ENCODE data around the gene KRTAP10-10.
"Not testable (repeated sequence)": the region's sequence is repeated elsewhere in the genome, so short reads cannot be mapped to it uniquely, and the experiment has no call there.

Gene KRTAP10-10

DNA sequence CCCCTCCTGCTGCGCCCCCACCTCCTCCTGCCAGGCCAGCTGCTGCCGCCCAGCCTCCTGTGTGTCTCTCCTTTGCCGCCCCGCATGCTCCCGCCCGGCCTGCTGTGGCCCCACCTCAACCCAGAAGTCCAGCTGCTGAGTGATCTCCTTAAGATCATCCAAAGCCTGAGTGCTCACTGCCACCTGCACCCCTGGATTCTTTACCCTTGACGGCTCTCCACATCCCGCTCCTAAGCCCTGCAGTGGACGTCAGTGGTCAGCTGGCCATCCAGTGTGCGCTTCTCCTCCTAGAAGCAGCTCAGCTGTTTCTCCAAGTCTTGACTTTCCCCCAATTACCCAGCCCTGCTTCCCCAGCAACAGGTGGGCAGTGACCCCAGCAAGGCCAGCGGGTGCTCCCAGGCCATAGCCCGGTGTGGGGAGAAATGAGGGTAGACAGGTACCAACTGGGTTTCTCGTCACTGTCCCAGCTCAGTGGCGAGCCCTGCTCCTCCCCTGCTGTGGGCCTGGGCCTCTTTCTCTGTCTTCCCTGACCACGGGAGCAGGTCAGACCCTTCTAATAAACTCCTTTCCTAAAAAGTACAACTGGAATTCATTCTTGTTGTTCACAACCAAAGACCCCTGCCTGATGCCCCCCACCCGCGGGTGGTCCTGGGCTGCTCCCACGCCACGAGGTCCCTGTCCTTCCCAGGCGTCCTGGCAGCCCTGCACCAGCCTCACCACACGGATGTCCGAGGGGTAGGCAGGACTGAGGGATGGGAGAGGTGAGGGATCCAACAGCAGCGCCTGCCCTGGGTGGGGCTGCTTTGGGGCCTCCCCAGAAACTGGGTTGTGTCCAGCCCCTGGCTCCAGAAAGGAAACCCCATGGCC is 35.3 kb upstream of the KRTAP10-10 start:
- no peak for DNase-seq (ENCODE audit: low read depth in 2 of 3, low spot score in 1 of 3)

DNA sequence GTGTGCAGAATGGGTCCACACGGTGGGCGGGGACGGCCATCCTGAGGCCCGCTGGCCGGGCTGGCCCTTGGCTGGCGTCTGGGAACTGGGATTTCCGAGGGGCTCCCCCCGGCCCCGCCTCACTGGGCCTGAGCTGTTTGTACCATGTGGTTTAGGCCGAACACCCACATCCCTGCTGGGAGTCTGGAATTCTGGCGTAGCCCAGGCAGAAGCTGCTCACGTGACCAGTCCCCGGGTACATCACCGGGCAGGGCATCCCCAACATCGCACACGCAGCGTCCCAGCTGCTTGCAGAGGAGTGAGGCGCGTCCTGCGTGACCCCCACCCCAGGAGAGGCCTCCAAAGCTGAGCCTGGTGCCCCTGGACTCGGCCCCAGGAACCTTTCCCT is 34.7 kb upstream of the KRTAP10-10 start:
- DNase-seq (ENCODE audit: low read depth in 2 of 3, low spot score in 1 of 3): no peak

DNA sequence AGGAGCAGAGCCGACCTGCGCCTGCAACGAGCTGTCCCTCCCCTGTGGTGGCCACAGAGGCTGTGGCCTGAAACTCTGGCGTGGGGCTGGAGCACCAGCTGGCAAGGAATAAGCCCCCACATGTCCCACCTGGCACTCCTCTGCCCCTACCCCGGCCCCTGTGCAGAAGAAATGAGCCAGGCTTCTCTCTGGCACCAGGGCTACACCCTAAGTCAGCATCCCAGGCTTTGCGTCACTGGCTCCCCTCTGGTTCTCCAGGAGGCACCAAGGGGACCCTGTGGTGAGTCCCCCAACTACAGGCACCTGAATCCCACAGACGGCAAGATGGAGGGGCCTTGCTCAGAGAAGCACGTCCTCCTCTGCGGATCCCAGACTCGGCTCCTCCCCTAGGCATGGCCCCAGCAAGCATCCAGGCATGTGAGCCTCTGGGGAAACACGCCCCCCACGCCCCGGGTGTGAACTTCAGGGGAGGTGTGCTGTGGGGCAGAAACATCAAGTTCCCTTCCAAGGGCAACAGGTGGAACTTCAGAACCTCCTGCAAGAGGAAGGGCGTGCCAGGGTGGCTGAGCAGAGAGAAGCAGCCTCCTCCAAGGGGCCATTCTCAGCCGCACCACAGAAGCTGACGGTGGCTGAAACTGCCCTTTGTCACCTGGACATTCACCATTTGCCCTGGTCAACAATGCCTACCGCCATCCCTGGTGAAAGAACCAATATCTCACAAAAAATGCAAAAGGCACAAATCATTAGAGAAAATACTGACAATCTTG is 33.9 kb upstream of the KRTAP10-10 start:
- no peak for DNase-seq (ENCODE audit: low read depth in 2 of 3, low spot score in 1 of 3)

DNA sequence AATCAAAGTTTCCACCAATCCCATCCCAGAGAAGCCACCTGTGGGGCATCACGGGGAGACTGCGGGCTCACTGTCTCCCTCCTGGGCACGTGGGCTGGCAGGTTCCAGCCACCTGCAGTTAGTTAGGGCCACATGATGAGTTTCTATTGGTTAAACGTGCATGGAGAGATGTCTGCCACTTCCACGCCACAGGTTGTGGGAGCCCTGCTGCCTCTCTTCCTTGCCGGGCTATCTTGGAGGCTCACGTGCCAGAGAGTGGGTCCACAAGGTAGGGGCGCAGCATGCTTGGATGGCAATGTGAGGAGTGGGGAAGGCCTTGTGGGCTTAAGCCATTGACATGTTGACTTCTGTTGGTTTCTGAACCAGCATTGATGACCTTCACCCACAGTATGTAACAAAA is 33.2 kb upstream of the KRTAP10-10 start:
- no peak for DNase-seq (ENCODE audit: low read depth in 2 of 3, low spot score in 1 of 3)

DNA sequence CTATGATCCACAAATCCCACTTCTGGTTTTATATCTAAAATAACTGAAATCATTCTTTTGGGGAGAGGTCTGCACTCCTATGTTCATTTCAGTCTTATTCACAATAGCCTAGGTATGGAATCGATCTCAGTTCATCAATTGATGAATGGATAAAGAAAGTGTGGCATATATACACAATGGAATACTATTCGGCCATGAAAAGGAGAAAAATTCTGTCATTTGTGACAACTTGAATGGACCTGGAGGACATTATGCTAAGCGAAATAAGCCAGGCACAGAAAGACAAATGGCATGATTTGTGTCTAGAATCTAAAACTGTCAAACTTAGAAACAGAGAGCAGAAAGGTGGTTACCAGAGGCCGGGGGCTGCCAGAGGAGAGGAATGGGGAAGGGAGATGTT is 30.7 kb upstream of the KRTAP10-10 start:
- DNase-seq (ENCODE audit: low read depth in 2 of 3, low spot score in 1 of 3): no peak

DNA sequence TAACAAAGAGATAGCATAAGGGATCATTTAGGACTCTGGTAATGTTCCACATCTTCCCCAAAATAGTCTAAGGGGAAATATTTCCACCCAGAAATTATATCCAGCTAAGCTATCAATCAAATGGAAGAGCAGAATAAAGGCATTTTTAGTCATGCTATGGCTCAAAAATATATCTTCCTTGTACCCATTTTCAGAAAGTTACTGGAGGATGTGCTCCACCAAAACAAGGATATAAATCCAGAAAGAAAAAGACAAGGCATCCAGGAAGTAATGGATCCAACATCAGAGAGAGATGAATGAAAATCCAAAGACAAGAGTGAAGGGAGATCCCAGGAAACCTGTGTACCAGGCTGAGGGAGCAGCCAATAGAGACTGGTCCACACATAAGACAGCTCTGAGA is 28.0 kb upstream of the KRTAP10-10 start:
- DNase-seq (ENCODE audit: low read depth in 2 of 3, low spot score in 1 of 3): no peak

DNA sequence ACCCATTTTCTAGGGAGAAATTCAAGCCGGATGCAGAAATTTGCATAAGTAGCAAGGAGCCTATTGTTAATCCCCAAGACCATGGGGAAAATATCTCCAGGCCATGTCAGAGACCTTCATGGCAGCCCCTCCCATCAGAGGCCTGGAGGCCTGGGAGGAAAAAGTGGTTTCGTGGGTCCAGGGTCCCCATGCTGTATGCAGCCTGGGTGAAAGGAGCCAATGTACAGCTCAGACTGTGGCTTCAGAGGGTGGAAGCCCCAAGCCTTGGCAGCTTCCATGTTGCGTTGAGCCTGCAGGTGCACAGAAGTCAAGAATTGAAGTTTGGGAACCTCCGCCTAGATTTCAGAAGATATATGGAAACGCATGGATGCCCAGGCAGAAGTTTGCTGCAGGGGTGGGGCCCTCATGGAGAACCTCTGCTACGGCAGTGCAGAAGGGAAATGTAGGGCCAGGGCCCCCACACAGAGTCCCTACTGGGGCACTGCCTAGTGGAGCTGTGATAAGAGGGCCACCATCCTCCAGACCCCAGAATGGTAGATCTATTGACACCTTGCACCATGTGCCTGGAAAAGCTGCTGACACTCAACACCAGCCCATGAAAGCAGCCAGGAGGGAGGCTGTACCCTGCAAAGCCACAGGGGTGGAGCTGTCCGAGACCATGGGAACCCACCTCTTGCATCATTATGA is 26.9 kb upstream of the KRTAP10-10 start:
- DNase-seq (ENCODE audit: low read depth in 2 of 3, low spot score in 1 of 3): not testable (repeated sequence)

DNA sequence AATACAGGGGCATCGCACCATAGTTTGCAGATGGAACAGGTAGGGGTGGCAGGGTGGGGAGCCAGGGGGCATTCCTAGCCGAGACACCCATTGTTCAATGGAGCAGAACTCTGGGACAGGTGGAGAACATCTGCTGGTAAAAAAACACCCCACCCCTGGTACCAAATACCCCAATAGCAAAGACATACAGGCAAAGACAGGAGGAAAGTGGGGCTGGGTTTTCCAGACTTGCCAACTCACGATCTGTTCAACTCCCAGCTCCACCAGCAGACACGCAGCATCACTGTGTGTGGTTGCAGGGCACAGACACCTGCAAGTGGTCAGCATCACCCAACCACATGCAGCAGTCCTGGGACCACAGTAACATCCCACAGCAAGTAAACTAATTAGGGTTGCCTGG is 25.6 kb upstream of the KRTAP10-10 start:
- no peak for DNase-seq (ENCODE audit: low read depth in 2 of 3, low spot score in 1 of 3)

DNA sequence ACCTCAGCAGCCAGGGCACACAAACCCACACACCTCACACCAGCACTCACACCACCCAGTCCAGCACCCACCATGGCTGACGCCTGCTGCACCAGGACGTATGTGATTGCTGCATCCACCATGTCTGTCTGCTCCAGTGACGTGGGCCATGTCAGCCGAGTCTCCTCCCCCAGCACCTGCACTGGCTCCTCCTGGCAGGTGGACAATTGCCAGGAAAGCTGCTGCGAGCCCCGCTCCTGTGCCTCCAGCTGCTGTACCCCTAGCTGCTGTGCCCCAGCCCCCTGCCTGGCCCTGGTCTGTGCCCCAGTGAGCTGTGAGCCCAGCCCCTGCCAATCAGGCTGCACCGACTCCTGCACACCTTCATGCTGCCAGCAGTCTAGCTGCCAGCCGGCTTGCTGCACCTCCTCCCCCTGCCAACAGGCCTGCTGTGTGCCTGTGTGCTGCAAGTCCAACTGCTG is 25.1 kb upstream of the KRTAP10-10 start, which contains the start of gene KRTAP10-8:
Gene KRTAP10-8 (plus strand): TSS at position 51 of the 458 bp plus-strand sequence. CDS start 22 bp downstream, at position 73.
- no peak for DNase-seq (ENCODE audit: low read depth in 2 of 3, low spot score in 1 of 3)

DNA sequence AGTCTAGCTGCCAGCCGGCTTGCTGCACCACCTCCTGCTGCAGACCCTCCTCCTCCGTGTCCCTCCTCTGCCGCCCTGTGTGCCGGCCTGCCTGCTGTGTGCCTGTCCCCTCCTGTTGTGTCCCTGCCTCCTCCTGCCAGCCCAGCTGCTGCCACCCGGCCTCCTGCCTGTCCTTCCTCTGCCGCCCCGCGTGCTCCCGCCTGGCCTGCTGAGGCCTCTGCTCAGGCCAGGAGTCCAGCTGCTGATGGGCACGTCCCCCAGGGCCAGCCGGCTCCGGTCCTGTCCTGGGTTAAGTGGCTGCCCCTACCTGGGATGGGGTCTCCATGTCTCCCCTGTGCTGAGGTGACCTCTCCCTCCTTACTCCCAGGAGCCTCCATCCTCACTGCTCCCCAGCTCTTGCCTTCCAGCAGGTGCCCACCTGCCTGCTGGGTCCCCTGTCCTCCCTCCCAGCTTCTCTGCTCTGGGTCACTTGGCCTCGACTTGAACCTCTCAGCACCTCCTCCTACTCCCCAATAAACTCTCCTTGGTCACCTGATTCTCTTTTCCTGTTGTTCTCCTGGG is 24.4 kb upstream of the KRTAP10-10 start:
- DNase-seq (ENCODE audit: low read depth in 2 of 3, low spot score in 1 of 3): no peak

DNA sequence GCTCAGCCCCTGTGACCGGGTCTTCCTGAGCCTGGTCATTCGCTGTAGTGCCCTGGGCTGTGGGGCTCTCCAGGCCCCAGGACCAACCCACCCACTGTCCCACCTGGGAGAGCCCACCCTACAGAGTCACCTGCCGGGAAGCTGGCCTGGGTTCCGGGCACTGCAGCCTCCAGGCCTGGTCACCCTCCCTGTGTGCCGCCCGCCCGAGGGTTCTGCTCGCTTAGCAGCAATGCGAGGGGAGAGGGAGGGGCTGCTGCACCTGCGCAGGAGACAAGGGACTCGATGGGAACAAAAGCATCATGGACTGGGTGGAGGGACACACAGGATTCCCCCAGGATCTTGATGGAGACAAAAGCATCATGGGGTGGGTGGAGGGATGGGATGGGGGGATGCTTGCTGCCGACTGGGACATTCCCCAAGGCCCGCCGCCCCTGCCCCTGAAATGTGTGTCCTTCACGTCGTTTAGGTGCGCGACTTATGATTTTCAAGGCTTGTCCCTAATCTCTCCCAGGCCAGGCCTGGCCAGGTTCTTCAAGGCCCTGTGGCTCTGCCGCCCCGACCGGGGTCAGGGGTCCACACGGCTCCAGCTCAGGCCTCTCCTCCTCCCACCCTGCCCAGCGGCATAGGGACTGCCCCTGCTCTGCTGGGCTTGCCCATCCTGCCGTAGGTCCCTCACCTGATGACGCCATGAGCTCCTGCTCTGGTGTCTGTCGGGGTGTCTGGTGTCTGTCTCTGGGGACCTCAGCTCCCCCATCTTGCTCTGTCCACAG is 23.6 kb upstream of the KRTAP10-10 start:
- DNase-seq (ENCODE audit: low read depth in 2 of 3, low spot score in 1 of 3): no peak

DNA sequence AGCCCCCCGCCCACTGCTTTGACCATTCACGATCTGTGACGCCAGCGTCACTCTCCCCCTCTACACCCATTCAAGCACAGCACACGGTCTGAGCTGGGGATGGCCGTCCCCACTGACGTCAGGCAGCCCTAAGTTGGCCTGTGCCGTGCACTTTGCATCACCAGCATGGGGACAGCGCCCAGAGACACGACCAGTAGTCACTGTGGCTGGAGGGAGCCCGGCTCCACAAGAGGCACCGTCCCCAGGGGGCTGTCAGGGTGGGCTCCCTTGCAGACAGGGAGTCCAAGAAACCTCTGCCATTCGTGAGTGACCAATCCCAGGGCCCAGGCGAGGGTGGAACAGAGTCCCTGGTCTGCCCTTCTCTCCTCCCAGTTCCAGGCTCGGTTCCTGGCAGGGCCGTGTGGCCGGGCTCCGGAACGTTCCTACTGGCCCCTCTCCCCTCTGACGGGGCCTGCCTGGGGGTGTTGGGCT is 23.0 kb upstream of the KRTAP10-10 start:
- DNase-seq (ENCODE audit: low read depth in 2 of 3, low spot score in 1 of 3): no peak

DNA sequence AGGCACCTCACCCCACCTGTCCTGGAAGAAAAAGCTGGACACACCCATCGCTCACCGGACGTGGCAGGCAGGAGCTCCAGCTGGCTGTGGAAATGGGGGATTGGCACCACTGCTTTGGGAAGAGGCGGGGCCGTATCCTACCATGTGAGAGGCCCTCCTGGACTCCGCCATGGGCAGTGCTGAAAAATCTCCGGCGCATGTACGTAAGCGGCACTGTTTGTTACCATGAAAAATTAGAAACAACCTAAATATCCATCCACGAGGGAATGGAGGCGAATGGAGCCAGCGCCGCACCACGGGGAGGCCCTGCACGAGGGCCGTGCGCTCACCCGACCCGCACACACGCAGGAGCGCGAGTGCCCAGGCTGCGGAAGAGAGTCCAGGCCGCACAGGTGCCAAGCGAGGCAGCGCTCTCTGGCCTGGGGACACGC is 22.2 kb upstream of the KRTAP10-10 start:
- DNase-seq (ENCODE audit: low read depth in 2 of 3, low spot score in 1 of 3): no peak

DNA sequence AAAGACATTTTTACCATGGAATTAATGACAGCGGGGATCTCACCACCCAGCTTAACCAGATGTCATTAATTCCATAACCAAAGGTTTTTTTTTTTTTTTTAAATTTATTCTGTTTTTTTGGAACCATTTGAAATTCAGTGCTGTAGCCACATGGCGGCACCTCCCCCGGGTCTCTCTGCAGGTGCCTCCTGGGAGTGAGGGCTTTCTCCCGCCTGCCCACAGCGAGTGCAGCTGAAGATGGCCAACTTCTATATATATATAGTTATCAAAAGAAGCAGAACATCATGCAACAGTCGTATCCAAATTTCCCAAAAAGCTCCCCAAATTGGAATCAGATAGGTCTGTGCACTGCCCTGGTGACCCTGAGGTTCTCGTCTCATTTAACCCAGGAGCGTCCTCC is 21.7 kb upstream of the KRTAP10-10 start:
- DNase-seq (ENCODE audit: low read depth in 2 of 3, low spot score in 1 of 3): no peak

DNA sequence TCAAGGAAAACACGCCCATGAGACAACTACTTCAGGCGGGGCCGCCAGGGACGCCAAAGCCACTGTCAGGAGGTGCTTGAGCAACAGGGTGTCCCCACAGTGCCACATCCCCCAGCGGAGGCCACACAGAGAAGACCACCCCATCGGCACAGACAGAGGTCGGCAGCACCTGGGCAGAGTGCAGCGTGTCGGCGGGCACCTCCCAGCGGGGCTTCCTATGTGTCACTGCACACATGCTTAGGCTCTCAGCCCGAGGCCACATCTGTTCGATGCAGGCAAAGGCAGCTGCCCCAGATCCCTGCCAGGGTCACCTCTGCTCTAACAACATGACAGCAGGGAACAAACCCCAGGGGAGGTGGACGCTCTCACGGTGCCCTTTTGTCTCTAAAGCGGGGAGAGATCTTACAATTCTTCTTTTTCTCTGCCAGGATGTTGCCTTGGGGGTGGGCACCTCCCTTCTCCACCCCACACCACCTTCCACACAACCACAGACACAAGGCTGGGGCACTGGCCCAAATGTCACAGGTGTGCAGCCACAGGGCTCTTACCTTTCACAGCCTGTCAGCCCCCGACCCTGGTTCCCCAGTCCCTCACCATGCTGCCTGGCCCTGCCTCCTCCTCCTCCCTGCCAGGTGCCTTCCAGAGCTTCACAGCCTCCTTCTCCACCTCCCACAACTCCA is 21.1 kb upstream of the KRTAP10-10 start:
- DNase-seq (ENCODE audit: low read depth in 2 of 3, low spot score in 1 of 3): no peak

DNA sequence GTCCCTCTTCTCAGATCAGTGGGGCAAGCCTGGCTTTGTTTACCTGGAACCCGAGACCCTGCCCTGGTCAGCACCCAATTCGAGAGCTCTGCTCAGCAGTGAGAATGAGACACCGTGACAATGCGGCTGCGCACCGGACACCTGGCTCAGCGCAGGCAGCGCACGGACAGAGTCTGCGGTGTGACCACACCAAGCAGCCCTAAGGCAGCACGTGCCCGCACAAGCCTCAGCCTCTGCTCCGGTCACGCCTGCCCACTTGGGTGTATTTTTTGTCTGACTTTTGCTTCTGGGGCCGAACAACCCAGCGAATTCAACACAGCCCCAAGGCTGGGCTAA is 20.6 kb upstream of the KRTAP10-10 start:
- no peak for DNase-seq (ENCODE audit: low read depth in 2 of 3, low spot score in 1 of 3)

DNA sequence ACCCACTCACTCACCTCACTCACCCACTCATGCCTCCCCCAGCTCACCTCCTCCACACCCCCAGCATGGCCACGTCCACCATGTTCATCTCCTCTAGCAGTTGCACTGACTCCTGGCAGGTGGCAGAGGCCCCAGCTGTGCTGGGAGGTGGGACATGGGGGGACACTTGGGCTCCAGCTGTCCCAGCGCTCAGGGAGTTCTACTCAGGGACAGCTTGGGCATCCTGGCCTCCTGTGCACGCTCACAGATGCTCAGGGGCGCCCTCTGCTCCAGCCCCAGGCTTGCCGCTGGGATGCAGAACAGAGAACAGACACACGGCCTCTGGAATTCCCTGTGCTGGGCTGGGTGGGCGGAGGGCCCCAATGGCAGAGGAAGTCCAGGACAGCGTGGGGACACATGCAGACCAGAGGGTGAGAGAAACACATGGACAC is 20.1 kb upstream of the KRTAP10-10 start:
- no peak for DNase-seq (ENCODE audit: low read depth in 2 of 3, low spot score in 1 of 3)

DNA sequence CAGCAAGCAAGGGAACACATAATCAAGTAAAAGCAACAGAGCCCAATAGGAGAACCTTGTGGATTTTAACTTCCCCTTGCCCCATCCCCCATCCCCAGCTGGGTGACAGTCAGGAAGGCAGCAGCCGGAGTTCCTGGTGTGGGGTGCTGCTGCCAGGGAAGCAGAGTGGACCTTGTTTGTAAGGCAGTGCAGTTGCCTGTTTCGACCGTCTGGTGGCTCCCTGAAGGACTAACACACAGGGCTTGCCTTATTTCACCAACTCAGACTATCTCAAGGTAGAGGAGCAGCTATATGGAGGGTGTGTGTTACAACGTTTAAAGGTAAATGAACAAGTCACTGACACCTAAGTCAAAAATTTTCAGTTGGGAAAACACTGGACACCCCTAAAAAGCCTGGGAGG is 18.7 kb upstream of the KRTAP10-10 start:
- DNase-seq (ENCODE audit: low read depth in 2 of 3, low spot score in 1 of 3): no peak

DNA sequence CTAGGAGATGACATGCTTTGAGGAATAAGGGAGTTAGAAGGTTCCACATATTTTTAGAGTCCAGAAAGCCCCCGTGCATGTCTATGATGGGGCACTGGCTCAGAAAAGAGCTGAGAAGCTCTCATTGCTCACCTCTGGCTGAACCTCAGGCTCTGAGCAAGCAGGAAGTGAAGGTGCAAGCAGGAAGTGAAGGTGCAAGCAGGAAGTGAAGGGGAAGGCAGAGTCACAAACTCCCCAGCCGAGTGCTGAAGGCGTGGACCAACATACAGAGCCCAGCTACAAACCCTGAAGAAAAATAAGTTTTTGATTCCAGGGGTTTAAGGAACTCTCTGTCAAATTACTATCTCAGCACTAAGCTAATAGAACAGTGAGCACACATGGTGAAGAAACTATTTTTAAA is 18.2 kb upstream of the KRTAP10-10 start:
- DNase-seq (ENCODE audit: low read depth in 2 of 3, low spot score in 1 of 3): peak; percentile 20 to 26 (median 23)

DNA sequence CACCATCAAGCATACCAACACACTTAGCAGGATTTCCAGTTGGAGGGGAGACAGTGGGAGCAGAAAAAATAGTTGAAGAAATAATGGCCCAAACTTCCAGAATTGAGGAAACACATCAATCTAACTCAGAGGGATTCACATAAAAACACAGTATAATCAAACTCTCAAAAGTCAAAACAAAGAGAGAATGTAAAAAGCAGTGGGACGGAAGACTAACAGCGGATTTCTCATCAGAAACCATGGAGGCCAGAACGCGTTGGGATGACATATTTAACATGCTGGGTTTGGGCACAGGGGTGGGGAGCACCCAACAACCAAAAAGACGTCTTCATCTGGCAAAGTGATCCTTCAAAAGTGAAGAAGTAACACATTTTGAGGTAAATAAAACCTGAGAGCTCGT is 17.3 kb upstream of the KRTAP10-10 start:
- DNase-seq (ENCODE audit: low read depth in 2 of 3, low spot score in 1 of 3): no peak

All from stimulated activated CD4-positive, alpha-beta T cell treated with anti-CD3 and anti-CD28 coated beads, Interleukin-12 subunit alpha, Interleukin-12 subunit beta, amount 100 ng/mL, for 48 hours (primary cell).